GM23338 (cell line): ENCODE measurements around the gene NR5A2. TPM values are rescaled to one million over a fixed set of nuclear protein-coding genes. Genes with fewer than 3 reads are reported as not detected.

ENCODE experiments used
- ATAC-seq: fragments of 200-7000 bp; cut with Tn5 transposase; 3 replicates; pipeline ENCODE4 v1.9.1; 2020
- DNase-seq: peaks from one replicate; pipeline ENCODE4 v3.0.0-alpha.2; 2015; ENCODE audit warnings: low spot score
- H2AFZ ChIP-seq: fragments of 200-600 bp; sonication (generic); 2 replicates; pipeline ENCODE4 v1.8.0; 2016; ENCODE audit warnings: antibody characterized with exemption, mild to moderate bottlenecking, moderate library complexity
- H3F3A ChIP-seq: fragments of 200-600 bp; sonication (generic); replicated peaks from 2 replicates; pipeline ENCODE4 v1.8.0; 2017; ENCODE audit warnings: antibody characterized with exemption, mixed run types, low read depth
- H3K27ac ChIP-seq: fragments of 200-600 bp; sonication (generic); 2 replicates; pipeline ENCODE4 v1.6.1; 2016; ENCODE audit warnings: low read depth
- H3K27me3 ChIP-seq: fragments of 200-600 bp; sonication (generic); 2 replicates; pipeline ENCODE4 v1.8.0; 2016; ENCODE audit warnings: mild to moderate bottlenecking, mixed run types, moderate library complexity; ENCODE audit not compliant: insufficient read depth
- H3K36me3 ChIP-seq: fragments of 200-600 bp; sonication (generic); 2 replicates; pipeline ENCODE4 v1.8.0; 2016; ENCODE audit warnings: mild to moderate bottlenecking; ENCODE audit not compliant: insufficient read depth
- H3K4me1 ChIP-seq: fragments of 200-600 bp; sonication (generic); 2 replicates; pipeline ENCODE4 v1.8.0; 2016; ENCODE audit warnings: mild to moderate bottlenecking, moderate library complexity; ENCODE audit not compliant: insufficient read depth
- H3K4me2 ChIP-seq: fragments of 200-600 bp; sonication (generic); 2 replicates; pipeline ENCODE4 v1.7.1; 2017; ENCODE audit warnings: mixed run types
- H3K4me3 ChIP-seq: fragments of 200-600 bp; sonication (generic); 2 replicates; pipeline ENCODE4 v1.6.1; 2016; ENCODE audit warnings: mixed run types
- H3K79me2 ChIP-seq: fragments of 200-600 bp; sonication (generic); replicated peaks from 2 replicates; pipeline ENCODE4 v1.8.0; 2017; ENCODE audit warnings: mild to moderate bottlenecking; ENCODE audit not compliant: insufficient read depth
- H3K9me2 ChIP-seq: fragments of 200-600 bp; sonication (generic); 2 replicates; pipeline ENCODE4 v1.8.0; 2017; ENCODE audit not compliant: insufficient read depth
- H4K20me1 ChIP-seq: fragments of 200-600 bp; sonication (generic); replicated peaks from 2 replicates; pipeline ENCODE4 v1.8.0; 2017; ENCODE audit warnings: mild to moderate bottlenecking; ENCODE audit not compliant: insufficient read depth
- H3K27ac Mint-ChIP-seq: 2 replicates; pipeline ENCODE4 v1.8.0; 2020; ENCODE audit warnings: inconsistent platforms, mild to moderate bottlenecking, moderate library complexity, mixed read lengths
- H3K27me3 Mint-ChIP-seq: 3 replicates; pipeline ENCODE4 v1.8.0; 2022; ENCODE audit warnings: low read depth, mild to moderate bottlenecking, moderate library complexity, mixed read lengths, inconsistent platforms; ENCODE audit not compliant: insufficient read depth, poor library complexity
- H3K36me3 Mint-ChIP-seq: 3 replicates; pipeline ENCODE4 v1.8.0; 2021; ENCODE audit warnings: low read depth, mild to moderate bottlenecking, inconsistent platforms, moderate library complexity, mixed read lengths
- H3K4me1 Mint-ChIP-seq: 3 replicates; pipeline ENCODE4 v1.8.0; 2020; ENCODE audit warnings: mild to moderate bottlenecking, inconsistent platforms, mixed read lengths
- H3K4me3 Mint-ChIP-seq: 3 replicates; pipeline ENCODE4 v1.8.0; 2021; ENCODE audit warnings: moderate library complexity, mild to moderate bottlenecking, inconsistent platforms, mixed read lengths
- H3K9me3 Mint-ChIP-seq: 3 replicates; pipeline ENCODE4 v1.8.0; 2020; ENCODE audit warnings: moderate library complexity, mild to moderate bottlenecking, inconsistent platforms, mixed read lengths
- CREB1 ChIP-seq: fragments of 250-450 bp; sonication (Bioruptor Pico); IDR thresholded peaks from 2 replicates; pipeline ENCODE4 v1.5.0; 2020; ENCODE audit warnings: low read depth, mild to moderate bottlenecking, moderate library complexity
- CTCF ChIP-seq, 2 experiments: fragments of 200-600 bp in 1 of 2; sonication (generic) in 1 of 2; conservative IDR thresholded peaks; 2 replicates each; pipeline versions ENCODE4 v1.5.1 to v1.6.1; 2016 to 2017; ENCODE audit warnings: antibody characterized with exemption in 2 of 2, low read depth in 2 of 2, mild to moderate bottlenecking in 2 of 2, moderate library complexity in 1 of 2
- ETS1 ChIP-seq: IDR thresholded peaks from 2 replicates; pipeline ENCODE4 v1.6.1; 2016; ENCODE audit warnings: antibody characterized with exemption
- EZH2phosphoT487 ChIP-seq: fragments of 200-600 bp; sonication (generic); IDR thresholded peaks from one replicate; pipeline ENCODE4 v1.8.1; 2018; ENCODE audit warnings: antibody characterized with exemption; ENCODE audit not compliant: unreplicated experiment
- JUNB ChIP-seq: IDR thresholded peaks from one replicate; pipeline ENCODE4 v1.6.1; 2016; ENCODE audit warnings: antibody characterized with exemption; ENCODE audit not compliant: unreplicated experiment
- NANOG ChIP-seq: IDR thresholded peaks from 2 replicates; pipeline ENCODE4 v1.6.1; 2016; ENCODE audit warnings: antibody characterized with exemption, borderline replicate concordance
- POLR2AphosphoS5 ChIP-seq: IDR thresholded peaks from 2 replicates; pipeline ENCODE4 v1.6.1; 2016; ENCODE audit warnings: antibody characterized with exemption, low read depth
- STAT1 ChIP-seq: IDR thresholded peaks from one replicate; pipeline ENCODE4 v1.6.1; 2016; ENCODE audit warnings: antibody characterized with exemption; ENCODE audit not compliant: unreplicated experiment
- ZNF114 ChIP-seq: fragments of 250-450 bp; sonication (Bioruptor Pico); IDR thresholded peaks from 2 replicates; pipeline ENCODE4 v1.5.0; 2020; ENCODE audit warnings: mild to moderate bottlenecking, moderate library complexity
- ZNF331 ChIP-seq: fragments of 250-450 bp; sonication (Bioruptor Pico); IDR thresholded peaks from 2 replicates; pipeline ENCODE4 v1.5.0; 2020; ENCODE audit warnings: low read depth, mild to moderate bottlenecking, moderate library complexity
- ZNF462 ChIP-seq: fragments of 250-450 bp; sonication (Bioruptor Pico); IDR thresholded peaks from 2 replicates; pipeline ENCODE4 v1.5.0; 2020; ENCODE audit warnings: mild to moderate bottlenecking, moderate library complexity
- polyA plus RNA-seq: library from polyadenylated mRNA; unstranded; fragments of >200 nt; fragmentation: Nextera tagmentation; extraction: Ambion mirVana; gene quantifications from 2 replicates; pipeline ENCODE4 v1.2.1, GENCODE V29; 2016
- total RNA-seq: library from RNA; depleted of rRNA; stranded (reverse); fragments of >200 nt; shearing (Covaris generic); gene quantifications from 2 replicates; pipeline ENCODE4 v1.2.3, GENCODE V29; 2014
- TF ChIP-seq, protein P1 (sequence below): IDR thresholded peaks from one replicate; pipeline ENCODE4 v1.6.1; 2018; ENCODE audit warnings: antibody characterized with exemption; ENCODE audit not compliant: unreplicated experiment

Gene NR5A2
- total and polyA plus RNA-seq, 2 experiments from 2014 or later = 4.4 to 13.1 TPM

DNA sequence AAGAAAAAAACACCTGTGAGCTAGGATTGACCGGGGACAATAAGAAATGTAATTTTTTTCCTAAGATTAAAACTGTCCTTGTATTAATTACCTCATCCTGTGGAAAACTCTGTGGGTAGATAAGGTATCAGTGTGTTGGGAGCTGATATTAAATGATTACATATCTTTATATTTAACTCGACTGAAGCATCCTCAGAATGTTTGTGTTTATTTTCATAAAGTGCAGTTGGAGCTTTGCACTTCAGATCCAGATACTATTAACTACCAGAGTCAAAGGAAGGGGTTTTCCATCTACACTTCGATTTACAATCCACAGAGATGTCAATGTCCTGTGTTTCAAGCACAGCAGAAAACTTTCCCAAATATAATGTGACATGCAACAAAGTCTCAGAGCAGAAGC, 164.5 kb downstream of the NR5A2 start:
- no peaks in the 10 kb centered on the region for H3K4me1 Mint-ChIP-seq
- Histone ChIP-seq H3K79me2 (no peaks in the 10 kb centered on the region), H3K27ac (no peak overlapping the region), H3K36me3 (no peaks in the 10 kb centered on the region), H3F3A (no peaks in the 10 kb centered on the region), H3K4me2 (no peak overlapping the region), H3K27me3 (no peaks in the 10 kb centered on the region), H2AFZ (no peak overlapping the region), H3K4me3 (no peak overlapping the region), H3K4me1 (no peaks in the 10 kb centered on the region), H4K20me1 (no peaks in the 10 kb centered on the region), H3K9me2 (no peaks in the 10 kb centered on the region)
- H3K36me3 Mint-ChIP-seq = 0 out of 3 replicates have a peak, but pooled peaks cover 5% of the 10 kb centered on the region
- H3K9me3 Mint-ChIP-seq = peaks cover 15% of the 10 kb centered on the region
- ATAC-seq (no peak), DNase-seq (no peak)
- no peak for TF ChIP-seq EZH2phosphoT487
- TF ChIP-seq STAT1 = no peak
- no peak for TF ChIP-seq ZNF462
- TF ChIP-seq, protein P1, sequence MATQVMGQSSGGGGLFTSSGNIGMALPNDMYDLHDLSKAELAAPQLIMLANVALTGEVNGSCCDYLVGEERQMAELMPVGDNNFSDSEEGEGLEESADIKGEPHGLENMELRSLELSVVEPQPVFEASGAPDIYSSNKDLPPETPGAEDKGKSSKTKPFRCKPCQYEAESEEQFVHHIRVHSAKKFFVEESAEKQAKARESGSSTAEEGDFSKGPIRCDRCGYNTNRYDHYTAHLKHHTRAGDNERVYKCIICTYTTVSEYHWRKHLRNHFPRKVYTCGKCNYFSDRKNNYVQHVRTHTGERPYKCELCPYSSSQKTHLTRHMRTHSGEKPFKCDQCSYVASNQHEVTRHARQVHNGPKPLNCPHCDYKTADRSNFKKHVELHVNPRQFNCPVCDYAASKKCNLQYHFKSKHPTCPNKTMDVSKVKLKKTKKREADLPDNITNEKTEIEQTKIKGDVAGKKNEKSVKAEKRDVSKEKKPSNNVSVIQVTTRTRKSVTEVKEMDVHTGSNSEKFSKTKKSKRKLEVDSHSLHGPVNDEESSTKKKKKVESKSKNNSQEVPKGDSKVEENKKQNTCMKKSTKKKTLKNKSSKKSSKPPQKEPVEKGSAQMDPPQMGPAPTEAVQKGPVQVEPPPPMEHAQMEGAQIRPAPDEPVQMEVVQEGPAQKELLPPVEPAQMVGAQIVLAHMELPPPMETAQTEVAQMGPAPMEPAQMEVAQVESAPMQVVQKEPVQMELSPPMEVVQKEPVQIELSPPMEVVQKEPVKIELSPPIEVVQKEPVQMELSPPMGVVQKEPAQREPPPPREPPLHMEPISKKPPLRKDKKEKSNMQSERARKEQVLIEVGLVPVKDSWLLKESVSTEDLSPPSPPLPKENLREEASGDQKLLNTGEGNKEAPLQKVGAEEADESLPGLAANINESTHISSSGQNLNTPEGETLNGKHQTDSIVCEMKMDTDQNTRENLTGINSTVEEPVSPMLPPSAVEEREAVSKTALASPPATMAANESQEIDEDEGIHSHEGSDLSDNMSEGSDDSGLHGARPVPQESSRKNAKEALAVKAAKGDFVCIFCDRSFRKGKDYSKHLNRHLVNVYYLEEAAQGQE = no peak
- no peak for TF ChIP-seq CTCF (conservative IDR thresholded peaks at IDR 0.05; ENCODE audit: low read depth in 2 of 2)
- no peak for TF ChIP-seq NANOG
- no peak for TF ChIP-seq ZNF331 (CRISPR knock-in tag)
- no peak for TF ChIP-seq CREB1 (CRISPR knock-in tag)
- TF ChIP-seq ETS1 = no peak
- TF ChIP-seq JUNB = no peak
- TF ChIP-seq POLR2AphosphoS5 = no peak
- TF ChIP-seq ZNF114 (CRISPR knock-in tag) = no peak
- peaks cover 2% of the 10 kb centered on the region for H3K27me3 Mint-ChIP-seq
- no peak overlapping the region for H3K4me3 Mint-ChIP-seq
- no peak overlapping the region for H3K27ac Mint-ChIP-seq
